Lower leg skin (tissue), 3 donors: ENCODE results near the gene TYSND1.

ENCODE experiments used
- CTCF ChIP-seq, 3 donors: fragments of 450-650 bp; IDR thresholded peaks; one replicate each; pipeline ENCODE4 v1.5.1; 2016; ENCODE audit warnings: antibody characterized with exemption in 3 of 3, mild to moderate bottlenecking in 3 of 3, moderate library complexity in 2 of 3
- POLR2A ChIP-seq, 2 donors: fragments of 450-650 bp; IDR thresholded peaks; one replicate each; pipeline ENCODE4 v1.6.1; 2016 to 2017; ENCODE audit warnings: antibody characterized with exemption in 2 of 2, mild to moderate bottlenecking in 1 of 2, moderate library complexity in 1 of 2

- TF ChIP-seq CTCF (IDR thresholded peaks at IDR 0.05): no peak
- TF ChIP-seq POLR2A (IDR thresholded peaks at IDR 0.05): no peak
These were observed 36.8 kb upstream of the TYSND1 start for GRCh38 chr10:70183304-70183703.
